Measurements from ENCODE around the gene PHKA2. TPM values are rescaled to one million over a fixed set of nuclear protein-coding genes. Genes with fewer than 3 reads are reported as not detected.

Gene PHKA2
- total and polyA plus RNA-seq, 7 donors = 4.2 to 22.7 (median 11.1) TPM

DNA sequence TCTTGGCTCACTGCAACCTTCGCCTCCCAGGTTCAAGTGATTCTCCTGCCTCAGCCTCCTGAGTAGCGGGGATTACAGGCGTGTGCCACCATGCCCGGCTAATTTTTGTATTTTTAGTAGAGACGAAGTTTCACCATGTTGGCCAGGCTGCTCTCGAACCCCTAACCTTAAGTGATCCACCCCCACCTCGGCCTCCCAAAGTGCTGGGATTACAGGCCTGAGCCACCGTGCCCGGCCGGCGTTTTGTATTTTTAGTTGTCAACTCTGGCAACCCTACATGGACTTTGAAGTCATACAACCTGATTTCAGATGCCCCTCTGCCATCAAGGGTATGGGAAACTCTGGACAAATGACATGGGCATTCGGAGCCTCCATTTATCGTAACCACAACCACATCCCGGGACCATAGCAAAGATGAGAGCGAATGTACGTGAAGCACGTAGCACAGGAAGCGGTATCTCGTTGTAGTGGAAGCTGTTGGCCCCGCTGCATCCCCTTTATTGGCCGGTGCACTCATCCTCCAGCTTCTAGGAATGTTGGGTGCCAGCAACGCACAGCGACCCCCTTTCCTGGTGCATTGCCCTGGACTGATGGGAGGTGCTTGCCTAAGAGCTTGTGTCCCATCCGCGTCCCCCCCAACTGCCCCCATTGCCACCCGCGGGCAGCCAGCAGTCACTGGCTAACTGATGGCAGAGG is 109.2 kb downstream of the PHKA2 start:
- Histone ChIP-seq H3K9me3 (no peaks in the 10 kb centered on the region), H3K27ac (no peak overlapping the region), H3K4me3 (no peak overlapping the region), H3K27me3 (no peaks in the 10 kb centered on the region), H3K36me3 (no peaks in the 10 kb centered on the region), H3K4me1 (peaks cover 0 to 27% (median 22%) of the 10 kb centered on the region in 4 donors)
- TF ChIP-seq, protein P1, sequence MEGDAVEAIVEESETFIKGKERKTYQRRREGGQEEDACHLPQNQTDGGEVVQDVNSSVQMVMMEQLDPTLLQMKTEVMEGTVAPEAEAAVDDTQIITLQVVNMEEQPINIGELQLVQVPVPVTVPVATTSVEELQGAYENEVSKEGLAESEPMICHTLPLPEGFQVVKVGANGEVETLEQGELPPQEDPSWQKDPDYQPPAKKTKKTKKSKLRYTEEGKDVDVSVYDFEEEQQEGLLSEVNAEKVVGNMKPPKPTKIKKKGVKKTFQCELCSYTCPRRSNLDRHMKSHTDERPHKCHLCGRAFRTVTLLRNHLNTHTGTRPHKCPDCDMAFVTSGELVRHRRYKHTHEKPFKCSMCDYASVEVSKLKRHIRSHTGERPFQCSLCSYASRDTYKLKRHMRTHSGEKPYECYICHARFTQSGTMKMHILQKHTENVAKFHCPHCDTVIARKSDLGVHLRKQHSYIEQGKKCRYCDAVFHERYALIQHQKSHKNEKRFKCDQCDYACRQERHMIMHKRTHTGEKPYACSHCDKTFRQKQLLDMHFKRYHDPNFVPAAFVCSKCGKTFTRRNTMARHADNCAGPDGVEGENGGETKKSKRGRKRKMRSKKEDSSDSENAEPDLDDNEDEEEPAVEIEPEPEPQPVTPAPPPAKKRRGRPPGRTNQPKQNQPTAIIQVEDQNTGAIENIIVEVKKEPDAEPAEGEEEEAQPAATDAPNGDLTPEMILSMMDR (IDR thresholded peaks at IDR 0.05) = no peak
- TF ChIP-seq POLR2AphosphoS5 (IDR thresholded peaks at IDR 0.05) (no peak), EP300 (IDR thresholded peaks at IDR 0.05) (no peak), POLR2A (IDR thresholded peaks at IDR 0.05) (no peak)
- DNase-seq = no peak
- intact Hi-C loops (cut with DNase I) = no loop called here
- WGBS, 2 donors = 93% methylated on average over 27 of the region's 27 CpGs

DNA sequence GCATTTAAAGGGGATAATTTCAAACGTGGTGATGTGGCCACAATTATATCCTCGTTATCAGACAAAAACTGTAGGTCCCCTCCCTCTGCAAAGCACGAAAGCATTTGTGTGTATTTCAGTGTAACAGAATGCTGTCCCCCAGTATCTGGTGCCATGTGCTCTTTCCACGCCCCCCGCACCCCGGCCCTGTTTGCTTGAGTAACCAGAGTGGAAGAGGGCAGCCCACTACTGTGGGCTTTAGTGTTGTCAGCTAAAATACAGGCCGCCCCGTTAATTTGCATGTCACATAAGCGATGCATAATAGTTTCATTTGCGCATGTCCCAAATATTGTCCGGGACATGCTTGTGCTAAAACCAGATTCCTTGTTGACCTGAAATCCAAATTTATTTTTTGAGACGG is 110.1 kb downstream of the PHKA2 start:
- intact Hi-C loops (cut with DNase I) = no loop called here
- Histone ChIP-seq H3K9me3 (no peaks in the 10 kb centered on the region), H3K36me3 (no peaks in the 10 kb centered on the region), H3K4me1 (peaks cover 0 to 27% (median 22%) of the 10 kb centered on the region in 4 donors), H3K4me3 (no peak overlapping the region), H3K27ac (peak overlapping the region in 2 of 4 donors; percentile 71), H3K27me3 (no peaks in the 10 kb centered on the region)
- WGBS, 2 donors = 93 to 94% methylated on average over 12 of the region's 12 CpGs
- DNase-seq = no peak
- TF ChIP-seq EP300 (IDR thresholded peaks at IDR 0.05) (no peak), POLR2AphosphoS5 (IDR thresholded peaks at IDR 0.05) (no peak), POLR2A (IDR thresholded peaks at IDR 0.05) (no peak)
- TF ChIP-seq, protein P1 (IDR thresholded peaks at IDR 0.05) = no peak

GRCh38 chrX:18873189-18873791 is 110.6 kb downstream of the PHKA2 start:
- H3K36me3 ChIP-seq = no peaks in the 10 kb centered on the region
- peak overlapping the region; percentile 70 to 78 (median 71) for H3K27ac ChIP-seq
- H3K27me3 ChIP-seq = no peaks in the 10 kb centered on the region
- intact Hi-C loops (cut with DNase I) = no loop called here
- DNase-seq = peak; percentile 81
- no peaks in the 10 kb centered on the region for H3K9me3 ChIP-seq
- no peak overlapping the region for H3K4me3 ChIP-seq
- peaks cover 0 to 27% (median 22%) of the 10 kb centered on the region in 4 donors for H3K4me1 ChIP-seq
- 83 to 84% methylated on average over 27 of the region's 27 CpGs for WGBS, 2 donors
- peak; percentile 22 to 86 (median 60) for TF ChIP-seq EP300 (IDR thresholded peaks at IDR 0.05)
- TF ChIP-seq POLR2AphosphoS5 (IDR thresholded peaks at IDR 0.05) = peak; percentile 42 to 74 (median 70)
- TF ChIP-seq, protein P1 (IDR thresholded peaks at IDR 0.05) = no peak

DNA sequence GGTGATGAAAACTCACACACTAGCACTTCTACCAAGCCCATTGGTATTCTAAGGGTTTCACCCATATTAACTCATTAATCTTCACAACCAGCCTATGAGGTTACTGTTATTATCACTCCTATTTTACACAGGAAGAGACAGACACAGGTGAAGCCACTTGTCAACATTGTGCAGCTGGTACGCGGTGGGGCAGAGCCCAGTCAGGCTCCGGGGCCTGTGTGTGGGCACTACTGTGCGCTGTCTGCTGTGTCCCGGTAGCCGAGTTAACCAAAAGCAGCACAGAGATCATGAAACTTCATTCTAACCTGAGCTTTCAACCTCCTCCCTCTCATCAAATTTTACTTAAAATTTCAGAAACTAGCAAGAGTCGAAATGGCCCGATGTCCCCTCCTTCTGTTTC is 111.3 kb downstream of the PHKA2 start:
- H3K27ac ChIP-seq = peak overlapping the region; percentile 70 to 78 (median 71)
- H3K4me3 ChIP-seq = no peak overlapping the region
- intact Hi-C loops (cut with DNase I) = no loop called here

More for the DNA sequence above, 111.3 kb downstream of the PHKA2 start:
- TF ChIP-seq, protein P1 (IDR thresholded peaks at IDR 0.05) = no peak
- no peak for TF ChIP-seq POLR2AphosphoS5 (IDR thresholded peaks at IDR 0.05)
- no peak for DNase-seq
- Histone ChIP-seq H3K36me3 (no peaks in the 10 kb centered on the region), H3K9me3 (no peaks in the 10 kb centered on the region), H3K4me1 (peaks cover 0 to 27% (median 22%) of the 10 kb centered on the region in 4 donors), H3K27me3 (no peaks in the 10 kb centered on the region)
- WGBS, 2 donors = 94 to 95% methylated on average over 8 of the region's 8 CpGs

All from sigmoid colon (tissue), 7 donors.